Activated T-cell treated with anti-CD3 and anti-CD28 coated beads for 48 hours (primary cell): ENCODE results near the gene AGR2.
"Not testable (repeated sequence)": the region's sequence is repeated elsewhere in the genome, so short reads cannot be mapped to it uniquely, and the experiment has no call there.

Source experiments
- DNase-seq: peaks from one replicate; pipeline ENCODE4 v3.0.0-alpha.2; 2020; ENCODE audit warnings: low read depth

The AGR2 gene

DNA sequence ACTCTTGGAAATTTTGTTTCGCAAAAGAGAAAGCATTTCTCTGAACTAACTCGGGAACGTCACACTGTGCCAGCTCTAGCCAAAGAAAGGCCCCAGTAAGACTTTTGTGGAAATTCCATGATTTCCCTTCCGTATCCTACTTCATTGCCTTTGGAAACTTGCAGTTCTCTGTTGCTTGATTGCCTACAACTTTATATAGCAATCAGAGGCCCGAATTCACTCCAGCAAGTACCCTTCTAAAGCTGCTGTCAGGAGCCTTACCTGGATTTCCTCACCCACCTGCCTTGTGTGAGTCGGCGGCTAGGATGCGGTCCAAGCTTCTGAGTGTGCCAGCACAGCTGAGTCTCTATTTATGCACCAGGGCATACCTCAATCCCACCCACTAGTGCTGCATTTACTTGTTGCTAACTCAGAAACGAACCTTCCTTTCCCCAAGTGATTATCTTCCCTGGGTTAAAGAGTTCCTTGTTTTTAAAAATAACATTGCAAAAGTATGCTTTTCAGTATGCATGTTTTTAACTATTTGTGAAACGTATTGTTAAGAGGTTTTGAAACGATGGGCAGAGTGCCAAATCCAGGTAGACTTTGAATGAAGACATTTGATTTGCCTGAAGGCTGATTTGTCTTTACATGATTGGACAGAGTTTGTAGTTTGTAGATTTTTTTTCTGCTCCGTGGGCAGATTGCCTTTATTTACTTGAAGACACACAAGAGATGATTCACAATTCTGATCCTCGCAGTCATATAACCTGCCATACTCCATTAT lies at the start of gene AGR2:
TSS of gene AGR2 (minus strand) at position 326 of the 766 bp plus-strand sequence. CDS start 3,203 bp downstream, outside the sequence.
- no peak for DNase-seq

DNA sequence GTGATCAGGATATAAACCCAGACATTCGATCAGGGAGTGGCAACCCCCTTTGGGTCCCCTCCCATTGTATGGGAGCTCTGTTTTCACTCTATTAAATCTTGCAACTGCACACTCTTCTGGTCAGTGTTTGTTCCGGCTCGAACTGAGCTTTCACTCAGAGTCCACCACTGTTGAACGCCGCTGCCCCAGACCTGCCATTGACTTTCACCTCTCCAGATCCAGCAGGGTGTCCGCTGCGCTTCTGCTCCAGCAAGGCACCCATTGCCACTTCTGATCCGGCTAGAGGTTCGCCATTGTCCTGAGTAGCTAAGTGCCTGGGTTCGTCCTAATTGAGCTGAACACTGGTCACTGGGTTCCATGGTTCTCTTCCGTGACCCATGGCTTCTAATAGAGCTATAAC lies 48.4 kb upstream of the AGR2 start:
- not testable (repeated sequence) for DNase-seq

DNA sequence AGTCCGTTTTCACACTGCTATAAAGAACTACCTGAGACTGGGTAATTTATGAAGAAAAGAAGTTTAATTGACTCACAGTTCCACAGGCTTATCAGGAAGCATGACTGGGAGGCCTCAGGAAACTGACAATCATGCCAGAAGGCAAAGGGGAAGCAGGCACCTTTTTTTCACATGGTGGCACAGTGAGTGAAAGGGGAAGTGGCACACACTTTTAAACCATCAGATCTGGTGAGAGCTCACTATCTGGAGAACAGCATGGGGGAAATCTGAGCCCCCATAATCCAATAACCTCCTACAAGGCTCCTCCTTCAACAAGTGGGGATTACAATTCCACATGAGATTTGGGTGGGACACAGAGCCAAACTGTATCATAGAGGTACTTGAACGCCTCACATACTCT lies 47.0 kb upstream of the AGR2 start:
- no peak for DNase-seq

DNA sequence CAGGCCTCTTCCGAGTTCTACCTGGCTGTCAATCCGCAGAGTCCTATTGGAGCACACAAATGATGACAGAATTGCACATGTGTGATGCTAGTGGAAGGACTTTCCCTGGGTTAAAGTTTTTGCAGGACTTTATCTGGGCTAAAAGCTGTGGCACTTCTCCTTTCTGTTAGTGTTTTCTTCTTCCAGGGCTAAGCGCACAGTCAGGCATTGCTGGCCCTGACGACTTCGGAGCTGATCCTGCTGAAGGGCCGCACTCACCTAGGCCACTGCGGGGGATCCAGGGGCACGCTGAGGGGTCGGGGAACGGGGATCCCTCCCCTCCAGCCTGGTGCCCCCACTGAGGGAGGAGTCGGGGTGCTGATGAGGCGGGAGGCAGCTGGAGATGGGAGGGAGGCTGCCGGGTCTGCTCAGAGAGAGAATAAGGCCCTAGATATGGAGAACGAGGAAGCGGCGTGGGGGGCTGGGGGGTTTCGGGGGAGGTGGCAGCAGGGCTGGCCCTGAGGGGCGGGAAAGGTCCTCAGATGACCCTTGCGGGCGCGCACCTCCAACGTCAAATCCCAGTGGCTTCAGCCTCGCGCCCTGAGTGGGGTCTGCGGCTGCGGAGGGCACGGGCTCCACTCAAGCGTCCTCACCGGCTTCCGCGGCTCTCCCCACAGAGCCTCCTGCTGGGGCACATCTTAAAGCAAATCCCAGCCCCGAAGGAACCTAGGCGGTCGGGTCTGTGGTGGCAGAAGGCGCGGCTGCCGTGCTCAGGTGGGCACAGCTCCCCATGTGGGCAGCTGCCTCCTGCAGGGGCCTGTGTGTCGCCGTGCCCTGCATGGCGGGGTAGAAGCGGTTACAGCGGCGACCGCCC lies 46.0 kb upstream of the AGR2 start:
- DNase-seq, result no peak

DNA sequence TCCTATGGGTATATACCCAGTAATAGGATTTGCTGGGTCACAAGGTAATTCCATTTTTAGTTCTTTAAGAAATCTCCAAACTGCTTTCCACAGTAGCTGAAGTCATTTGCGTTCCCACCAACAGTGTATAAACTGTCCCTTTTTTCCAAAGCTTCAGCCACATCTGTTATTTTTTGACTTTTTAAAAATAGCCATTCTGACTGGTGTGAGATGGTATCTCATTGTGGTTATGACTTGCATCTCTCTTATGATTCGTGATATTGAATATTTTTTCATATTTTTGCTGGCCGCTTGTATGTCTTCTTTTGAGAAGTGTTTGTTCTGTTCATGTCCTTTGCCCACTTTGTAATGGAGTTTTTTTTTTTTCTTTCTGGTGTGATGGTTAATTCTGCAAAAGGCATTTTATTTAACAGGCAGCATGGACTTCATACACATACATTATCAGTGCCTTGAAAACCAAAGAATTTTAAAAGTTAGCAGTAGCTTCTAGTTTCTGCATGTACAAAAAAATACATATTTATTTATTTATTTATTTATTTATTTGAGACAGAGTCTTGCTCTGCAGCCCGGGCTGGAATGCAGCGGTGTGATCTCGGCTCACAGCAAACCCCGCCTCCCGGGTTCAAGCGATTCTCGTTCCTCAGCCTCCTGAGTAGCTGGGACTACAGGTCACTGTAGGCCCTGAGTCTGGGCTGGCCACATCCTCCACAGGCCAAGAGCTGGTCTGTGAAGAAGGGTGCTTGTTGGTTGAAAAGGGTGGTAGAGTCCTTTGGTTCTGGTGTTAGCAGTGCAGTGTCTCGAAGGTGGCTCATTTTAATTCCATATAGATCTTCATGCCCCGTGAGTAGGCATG lies 44.7 kb upstream of the AGR2 start:
- no peak for DNase-seq

DNA sequence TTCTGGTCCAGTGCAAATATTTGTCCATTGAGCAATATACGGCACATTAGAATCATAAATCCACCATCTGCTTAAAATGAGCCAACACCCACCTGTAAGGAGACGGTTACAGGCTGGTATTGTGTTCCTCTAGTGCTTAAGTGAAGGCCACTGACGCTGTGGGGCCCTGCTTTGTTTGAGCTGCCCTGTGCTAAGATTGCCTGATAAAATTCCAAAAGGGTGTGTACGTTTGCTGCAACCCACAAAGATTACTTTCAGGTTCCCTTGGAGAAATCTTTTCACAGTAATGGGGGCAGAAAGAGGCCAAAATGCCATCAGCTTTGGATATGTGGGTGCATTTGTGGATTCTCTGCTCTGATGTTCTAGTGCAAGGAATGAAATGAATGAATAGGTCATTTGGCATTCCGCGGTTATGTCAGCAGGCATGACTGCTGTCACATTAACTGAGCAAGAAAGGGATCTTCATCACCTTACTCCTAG lies 42.6 kb upstream of the AGR2 start:
- DNase-seq, result no peak

DNA sequence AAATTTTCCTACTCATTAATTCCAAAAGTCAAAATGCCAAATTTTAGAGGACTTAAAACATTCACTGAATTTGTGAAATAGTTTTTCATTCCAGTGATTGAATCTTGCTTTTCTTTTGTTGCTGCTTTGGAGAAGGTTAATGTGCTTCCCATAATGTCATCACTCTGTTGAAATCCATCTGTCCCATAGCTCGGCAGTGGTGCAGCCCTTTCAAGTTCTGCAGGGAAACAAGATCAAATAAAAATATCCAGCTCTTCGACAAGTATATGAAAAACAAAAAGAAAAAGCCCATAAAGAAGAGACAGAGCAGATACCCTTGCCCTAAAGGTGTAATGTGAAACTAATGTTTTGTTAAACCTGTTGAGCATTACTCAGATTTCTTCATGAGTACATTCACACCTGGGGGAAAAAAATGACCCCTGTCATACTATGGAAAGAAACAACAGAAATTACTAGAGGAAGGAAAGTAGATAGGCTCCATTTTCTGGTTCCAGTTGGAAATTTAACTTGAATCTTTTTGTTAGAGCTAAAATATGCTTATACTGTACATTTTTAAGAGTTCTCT lies 41.9 kb upstream of the AGR2 start:
- DNase-seq, result no peak

DNA sequence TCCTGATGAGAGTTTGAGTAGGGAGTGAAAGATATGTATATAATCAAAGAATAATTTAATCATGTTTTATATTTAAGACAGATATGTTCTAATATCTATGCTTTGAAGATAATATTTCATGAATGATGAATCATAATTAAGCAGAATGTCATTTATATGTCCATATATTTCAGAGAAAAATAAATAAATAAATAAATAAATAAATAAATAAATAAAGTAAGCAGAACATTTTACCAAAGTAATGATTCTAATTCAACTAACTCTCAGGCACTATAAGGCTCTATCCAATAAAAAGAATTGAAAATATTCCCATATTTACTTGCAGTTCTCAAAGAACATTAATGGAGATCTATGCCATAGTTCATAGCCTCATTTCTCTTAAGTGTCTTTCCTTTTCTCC lies 40.9 kb upstream of the AGR2 start:
- no peak for DNase-seq

DNA sequence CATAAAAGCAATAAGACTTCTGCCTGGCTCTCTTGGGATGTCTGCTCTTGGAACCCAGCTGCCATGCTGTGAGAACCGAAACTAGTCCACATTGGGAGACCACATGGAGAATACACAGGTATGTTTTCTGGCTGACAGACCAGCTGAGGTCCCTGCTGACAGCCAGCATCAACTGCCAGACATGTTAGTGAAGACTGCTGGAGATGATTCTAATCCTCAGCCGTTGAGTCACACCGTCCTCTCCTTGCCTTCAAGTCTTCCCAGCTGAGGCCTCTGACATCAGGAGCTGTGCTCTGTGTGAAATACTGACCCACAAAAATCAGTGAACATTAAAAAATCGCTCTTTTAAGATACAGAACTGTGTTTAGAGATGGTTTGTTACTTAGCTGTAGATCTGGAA lies 36.9 kb upstream of the AGR2 start:
- DNase-seq, result no peak

DNA sequence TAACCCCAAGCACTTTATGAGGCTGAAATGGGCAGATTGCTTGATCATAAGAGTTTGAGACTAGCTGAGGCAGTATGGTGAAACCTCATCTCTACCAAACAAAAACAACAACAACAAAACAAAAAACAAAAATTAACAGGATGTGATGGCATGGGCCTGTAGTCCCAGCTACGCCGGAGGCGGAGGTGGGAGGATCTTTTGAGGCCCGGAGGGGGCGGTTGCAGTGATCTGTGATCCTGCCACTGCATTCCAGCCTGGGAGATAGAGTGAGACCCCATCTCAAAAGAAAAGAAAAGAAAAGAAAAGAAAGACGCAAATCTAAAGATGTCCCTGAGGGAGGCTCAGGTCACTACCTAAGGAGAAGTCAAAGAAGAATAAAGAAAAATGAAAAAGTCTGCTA lies 35.3 kb upstream of the AGR2 start:
- DNase-seq, result no peak

DNA sequence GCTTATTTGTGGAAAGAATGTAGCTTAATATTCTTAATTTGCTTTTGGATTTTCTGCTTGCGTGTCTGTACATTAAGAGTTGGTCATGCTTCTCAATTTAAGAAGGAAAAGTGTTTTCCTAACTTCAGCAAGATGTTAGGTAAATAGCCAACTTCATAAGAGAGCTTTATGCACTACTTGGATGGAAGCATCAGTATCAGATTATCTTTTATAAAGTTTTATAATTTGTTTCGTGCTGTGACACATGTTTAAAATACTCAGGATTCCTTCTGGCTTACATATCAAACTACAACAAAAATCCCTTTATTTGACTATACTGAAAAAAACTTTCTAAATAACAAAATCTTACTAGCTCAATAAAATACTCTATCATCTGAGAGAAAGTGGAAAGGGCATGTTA lies 34.8 kb upstream of the AGR2 start:
- DNase-seq, result no peak

DNA sequence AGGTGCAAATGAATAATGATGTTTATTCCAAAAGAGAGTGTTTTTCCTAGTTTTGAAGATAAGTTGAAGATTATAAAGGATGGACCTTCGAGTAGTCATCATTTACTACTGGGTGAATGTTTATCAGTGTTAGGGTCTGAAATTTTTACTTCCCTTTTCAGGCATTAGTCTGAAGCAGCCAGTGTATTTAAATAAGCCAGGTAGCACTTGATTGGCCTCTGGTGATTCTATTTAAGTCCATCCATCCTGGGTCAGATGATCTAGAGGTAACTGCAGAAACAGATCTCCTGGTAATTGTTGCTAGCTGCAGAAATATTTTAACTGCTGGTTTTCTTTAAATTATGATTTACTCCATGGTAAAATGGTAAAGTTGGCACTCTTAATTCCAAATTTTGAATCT lies 34.1 kb upstream of the AGR2 start:
- DNase-seq, result no peak

DNA sequence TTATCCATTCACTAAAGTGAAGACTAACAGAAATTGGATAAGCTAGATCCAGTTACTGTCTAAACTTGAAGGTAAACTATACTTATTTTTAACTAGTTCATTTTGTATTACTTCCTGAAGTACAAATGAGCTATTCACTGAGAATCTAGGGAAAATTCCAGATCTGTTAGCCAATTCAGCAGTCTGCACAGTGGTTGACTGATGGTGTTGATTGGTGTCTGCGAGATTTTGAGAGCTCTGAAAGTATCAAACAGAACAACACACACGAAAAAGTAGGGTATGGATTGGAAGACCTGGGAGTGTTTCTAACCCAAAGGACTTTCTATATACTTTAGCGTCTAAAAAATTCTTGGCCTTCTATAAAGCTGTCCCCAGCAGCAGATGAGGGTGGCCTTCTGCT lies 33.6 kb upstream of the AGR2 start:
- DNase-seq, result no peak

DNA sequence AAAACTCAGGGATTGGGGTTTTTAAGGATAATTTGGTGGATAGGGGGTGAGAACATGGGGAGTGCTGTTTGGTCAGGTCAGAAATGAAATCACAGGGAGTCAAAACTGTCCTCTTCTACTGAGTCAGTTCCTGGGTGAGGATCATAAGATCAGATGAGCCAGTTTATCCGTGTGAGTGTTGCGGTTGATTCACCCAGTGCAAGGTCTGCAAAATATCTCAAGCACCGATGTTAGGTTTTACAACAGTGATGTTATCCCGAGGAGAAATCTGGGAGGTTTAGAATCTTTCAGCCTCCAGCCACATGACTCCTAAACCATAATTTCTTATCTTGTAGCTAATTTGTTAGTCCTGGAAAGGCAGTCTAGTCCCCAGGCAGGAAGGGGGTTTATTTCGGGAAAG lies 31.7 kb upstream of the AGR2 start:
- DNase-seq, result no peak

DNA sequence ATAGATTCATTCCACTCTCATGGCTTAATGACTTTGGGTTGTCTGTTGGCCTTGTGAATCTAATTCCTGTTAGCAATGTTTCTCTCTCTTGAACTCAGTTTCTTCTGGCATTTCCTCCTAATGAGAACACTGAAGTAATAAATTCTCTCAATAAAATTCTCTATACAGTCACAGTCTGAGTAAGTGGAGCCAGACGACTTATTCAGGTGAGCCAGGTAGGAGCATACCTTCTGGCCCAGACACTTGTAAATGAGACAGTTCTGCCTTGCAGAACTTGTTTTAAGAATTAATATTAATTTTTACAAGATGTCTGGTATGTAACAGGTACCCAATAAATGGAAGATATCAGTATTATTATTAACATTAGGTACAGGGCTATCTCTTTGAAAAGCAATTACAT lies 28.6 kb upstream of the AGR2 start:
- DNase-seq, result no peak

DNA sequence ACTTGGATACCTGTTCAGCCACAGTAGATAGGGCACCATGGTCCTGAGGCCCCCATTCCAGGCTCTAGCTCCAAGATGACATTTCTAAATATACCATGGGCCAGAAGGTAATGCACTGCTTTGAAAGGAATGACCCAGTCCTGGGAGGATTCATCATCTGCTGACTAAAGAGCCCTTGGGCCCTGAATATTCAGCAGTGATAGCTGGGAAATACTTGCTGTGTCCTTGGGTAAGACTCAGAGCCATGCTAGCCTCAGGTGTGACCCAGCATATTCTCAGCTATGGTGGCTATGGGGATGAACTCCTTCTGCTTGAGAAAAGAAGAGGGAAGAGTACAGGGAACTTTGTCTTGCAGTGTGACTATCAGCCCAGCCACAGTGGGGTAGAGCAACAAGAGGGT lies 21.3 kb upstream of the AGR2 start:
- no peak for DNase-seq

DNA sequence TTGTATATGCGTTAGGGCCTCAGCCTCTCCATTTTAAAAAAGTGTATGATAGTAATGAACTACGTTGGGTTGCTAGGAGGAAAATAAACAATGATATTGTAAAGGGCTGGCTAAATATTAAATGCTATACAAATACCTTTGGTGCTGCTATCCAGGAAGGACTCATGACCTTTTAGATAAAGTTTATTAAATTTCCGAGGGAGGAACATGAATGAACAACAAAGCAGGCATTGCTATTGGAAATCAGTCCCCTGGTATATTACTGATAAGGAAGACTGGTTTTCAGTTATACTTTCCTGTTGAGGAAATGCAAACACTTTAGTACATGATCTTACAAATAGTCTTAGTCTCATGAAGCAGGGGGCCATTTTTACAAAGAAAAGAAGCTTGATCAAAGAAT lies 17.2 kb upstream of the AGR2 start:
- DNase-seq, result no peak

DNA sequence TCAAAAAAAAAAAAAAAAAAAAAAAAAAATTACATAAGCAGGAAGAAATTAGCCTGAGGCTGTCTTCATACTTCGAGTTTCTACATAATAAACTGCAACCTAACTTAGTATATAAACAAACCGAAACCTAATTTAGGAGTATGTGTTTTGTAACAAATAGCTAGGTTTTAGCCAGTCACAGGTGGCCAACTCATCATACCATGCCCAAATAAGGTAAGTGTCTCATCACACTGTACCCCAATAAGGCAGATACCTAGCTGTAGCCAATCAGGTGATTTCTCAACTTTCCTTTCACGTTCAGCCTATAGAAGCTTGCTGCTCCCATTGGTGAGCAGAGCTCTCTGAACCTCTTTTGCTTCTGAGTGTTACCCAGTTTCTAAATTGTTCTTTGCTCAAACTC lies 13.9 kb upstream of the AGR2 start:
- DNase-seq, result no peak

DNA sequence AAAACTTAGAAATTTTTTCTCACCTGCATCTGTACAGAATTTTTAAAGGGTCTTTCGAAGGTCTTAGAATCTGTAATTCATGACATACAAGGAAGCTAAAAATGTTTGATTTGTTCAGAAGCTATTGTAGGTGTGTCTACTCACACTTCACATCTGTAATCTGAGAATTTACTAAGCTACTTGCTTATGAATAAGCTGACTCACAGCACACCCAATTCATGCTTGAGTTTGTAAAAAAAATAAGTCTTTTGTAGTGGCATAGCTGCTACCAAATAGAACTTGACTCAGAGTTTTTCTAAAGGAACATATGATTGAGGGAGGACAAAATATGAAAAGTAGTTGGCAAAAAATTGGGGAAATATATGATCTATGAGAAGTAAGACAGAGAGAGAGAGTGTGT lies 12.7 kb upstream of the AGR2 start:
- no peak for DNase-seq

DNA sequence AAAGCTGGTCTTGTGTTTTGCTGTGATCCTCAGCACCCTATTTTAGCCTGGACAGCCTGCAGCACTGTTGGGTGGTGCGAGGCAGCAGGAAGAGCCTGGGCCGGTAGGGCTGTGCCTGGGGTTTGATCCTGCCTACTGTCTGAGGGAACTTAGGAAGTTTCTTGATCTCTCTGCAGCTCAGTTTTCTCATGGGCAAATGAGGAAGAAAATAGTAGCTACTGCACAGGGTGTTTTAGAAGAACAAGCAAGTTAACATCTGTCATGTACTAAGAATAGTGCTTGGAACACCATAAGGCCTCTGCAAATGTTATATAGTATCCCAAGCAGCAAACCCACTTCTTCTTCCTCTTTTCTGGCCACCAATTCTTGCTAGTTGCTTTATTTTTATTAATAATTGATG lies 12.0 kb upstream of the AGR2 start:
- DNase-seq, result no peak

DNA sequence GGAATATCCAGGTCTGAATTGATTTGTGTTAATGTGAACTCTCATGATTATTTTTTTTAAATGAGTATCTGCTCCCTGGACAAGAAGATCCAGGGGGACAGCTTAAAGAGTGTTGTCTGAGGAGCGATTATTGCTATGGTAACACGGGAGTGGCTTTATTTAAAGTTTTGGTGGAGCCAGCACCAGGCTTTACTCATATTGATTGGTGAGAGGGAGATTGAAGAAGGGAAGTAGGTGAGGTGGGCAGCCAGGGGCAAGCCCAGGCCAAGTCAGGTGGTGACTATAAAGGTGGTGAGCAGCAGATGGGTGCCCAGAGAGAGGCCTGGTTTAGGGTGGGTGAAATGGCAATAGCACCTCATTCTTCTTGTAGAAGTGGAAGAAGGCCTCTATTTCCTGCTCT lies 10.2 kb upstream of the AGR2 start:
- DNase-seq, result no peak

DNA sequence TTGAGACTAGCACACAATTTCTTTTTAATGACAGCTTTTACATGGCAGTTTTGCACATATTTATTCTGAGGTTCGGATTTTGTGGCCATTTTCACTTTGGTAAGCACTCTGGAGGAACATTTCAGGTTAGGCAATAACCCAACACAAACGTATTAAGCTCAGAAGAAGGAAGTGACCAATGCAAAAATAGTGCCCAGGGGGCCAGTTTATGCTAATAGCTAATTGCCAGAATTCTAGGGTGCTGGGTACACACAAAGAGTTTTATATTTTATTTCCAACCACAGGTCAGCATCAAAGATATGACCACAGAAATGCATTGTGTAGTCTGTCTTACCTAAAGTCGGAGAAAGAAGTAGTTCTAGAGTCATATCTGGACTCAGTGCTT lies 8.4 kb upstream of the AGR2 start:
- DNase-seq, result no peak
